ENCODE data around the gene INF2.

Gene INF2

GRCh38 chr14:104685998-104686610 lies 3.3 kb upstream of the INF2 start:
- no peak for TF ChIP-seq TEAD4 (IDR thresholded peaks at IDR 0.05)
- no peak for TF ChIP-seq MAX (IDR thresholded peaks at IDR 0.05)
- TF ChIP-seq USF1 (IDR thresholded peaks at IDR 0.05), result no peak
- TF ChIP-seq EP300 (IDR thresholded peaks at IDR 0.05; ENCODE audit: borderline replicate concordance), result no peak

GRCh38 chr14:104686624-104687517 lies 2.5 kb upstream of the INF2 start:
- TF ChIP-seq EP300 (IDR thresholded peaks at IDR 0.05; ENCODE audit: borderline replicate concordance) (no peak), TAF1 (IDR thresholded peaks at IDR 0.05; ENCODE audit: low read depth) (no peak), CREB1 (IDR thresholded peaks at IDR 0.05; ENCODE audit: low read depth) (no peak), TCF12 (IDR thresholded peaks at IDR 0.05; ENCODE audit: low read depth) (no peak), ZBTB7A (IDR thresholded peaks at IDR 0.05; ENCODE audit: low read depth) (no peak), NFIC (IDR thresholded peaks at IDR 0.05) (no peak), FOXM1 (IDR thresholded peaks at IDR 0.05; ENCODE audit: borderline replicate concordance, low read depth) (no peak), EGR1 (IDR thresholded peaks at IDR 0.05) (no peak)

- TF ChIP-seq YY1 (IDR thresholded peaks at IDR 0.05; ENCODE audit: low read depth) (no peak), USF1 (IDR thresholded peaks at IDR 0.05) (peak; percentile 30; the same call in 1 of the 2 replicates), CEBPB (IDR thresholded peaks at IDR 0.05) (no peak), TCF12 (IDR thresholded peaks at IDR 0.05; ENCODE audit: low read depth) (peak; percentile 83), EGR1 (IDR thresholded peaks at IDR 0.05) (no peak), TAF1 (IDR thresholded peaks at IDR 0.05; ENCODE audit: low read depth) (peak; percentile 36; the same call in 1 of the 2 replicates), RAD21 (IDR thresholded peaks at IDR 0.05; ENCODE audit: low read depth) (peak; percentile 11; the same call in 1 of the 2 replicates), ZBTB7A (IDR thresholded peaks at IDR 0.05; ENCODE audit: low read depth) (peak; percentile 92), FOXM1 (IDR thresholded peaks at IDR 0.05; ENCODE audit: borderline replicate concordance, low read depth) (peak; percentile 35; the same call in 1 of the 2 replicates), CREB1 (IDR thresholded peaks at IDR 0.05; ENCODE audit: low read depth) (no peak), MAX (IDR thresholded peaks at IDR 0.05) (peak; percentile 68), NFIC (IDR thresholded peaks at IDR 0.05) (peak; percentile 91), EP300 (IDR thresholded peaks at IDR 0.05; ENCODE audit: borderline replicate concordance) (no peak; the same call in 1 of the 2 replicates), TEAD4 (IDR thresholded peaks at IDR 0.05) (peak; percentile 90)
- TF ChIP-seq, protein P1, sequence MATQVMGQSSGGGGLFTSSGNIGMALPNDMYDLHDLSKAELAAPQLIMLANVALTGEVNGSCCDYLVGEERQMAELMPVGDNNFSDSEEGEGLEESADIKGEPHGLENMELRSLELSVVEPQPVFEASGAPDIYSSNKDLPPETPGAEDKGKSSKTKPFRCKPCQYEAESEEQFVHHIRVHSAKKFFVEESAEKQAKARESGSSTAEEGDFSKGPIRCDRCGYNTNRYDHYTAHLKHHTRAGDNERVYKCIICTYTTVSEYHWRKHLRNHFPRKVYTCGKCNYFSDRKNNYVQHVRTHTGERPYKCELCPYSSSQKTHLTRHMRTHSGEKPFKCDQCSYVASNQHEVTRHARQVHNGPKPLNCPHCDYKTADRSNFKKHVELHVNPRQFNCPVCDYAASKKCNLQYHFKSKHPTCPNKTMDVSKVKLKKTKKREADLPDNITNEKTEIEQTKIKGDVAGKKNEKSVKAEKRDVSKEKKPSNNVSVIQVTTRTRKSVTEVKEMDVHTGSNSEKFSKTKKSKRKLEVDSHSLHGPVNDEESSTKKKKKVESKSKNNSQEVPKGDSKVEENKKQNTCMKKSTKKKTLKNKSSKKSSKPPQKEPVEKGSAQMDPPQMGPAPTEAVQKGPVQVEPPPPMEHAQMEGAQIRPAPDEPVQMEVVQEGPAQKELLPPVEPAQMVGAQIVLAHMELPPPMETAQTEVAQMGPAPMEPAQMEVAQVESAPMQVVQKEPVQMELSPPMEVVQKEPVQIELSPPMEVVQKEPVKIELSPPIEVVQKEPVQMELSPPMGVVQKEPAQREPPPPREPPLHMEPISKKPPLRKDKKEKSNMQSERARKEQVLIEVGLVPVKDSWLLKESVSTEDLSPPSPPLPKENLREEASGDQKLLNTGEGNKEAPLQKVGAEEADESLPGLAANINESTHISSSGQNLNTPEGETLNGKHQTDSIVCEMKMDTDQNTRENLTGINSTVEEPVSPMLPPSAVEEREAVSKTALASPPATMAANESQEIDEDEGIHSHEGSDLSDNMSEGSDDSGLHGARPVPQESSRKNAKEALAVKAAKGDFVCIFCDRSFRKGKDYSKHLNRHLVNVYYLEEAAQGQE (IDR thresholded peaks at IDR 0.05; ENCODE audit: low read depth), result no peak
Measured at GRCh38 chr14:104687601-104688504, 1.6 kb upstream of the INF2 start.

GRCh38 chr14:104688505-104689108 lies 811 bp upstream of the INF2 start:
- peak; percentile 39; the same call in 1 of the 2 replicates for TF ChIP-seq NFIC (IDR thresholded peaks at IDR 0.05)
- no peak for TF ChIP-seq MAX (IDR thresholded peaks at IDR 0.05)
- TF ChIP-seq USF1 (IDR thresholded peaks at IDR 0.05), result no peak

DNA sequence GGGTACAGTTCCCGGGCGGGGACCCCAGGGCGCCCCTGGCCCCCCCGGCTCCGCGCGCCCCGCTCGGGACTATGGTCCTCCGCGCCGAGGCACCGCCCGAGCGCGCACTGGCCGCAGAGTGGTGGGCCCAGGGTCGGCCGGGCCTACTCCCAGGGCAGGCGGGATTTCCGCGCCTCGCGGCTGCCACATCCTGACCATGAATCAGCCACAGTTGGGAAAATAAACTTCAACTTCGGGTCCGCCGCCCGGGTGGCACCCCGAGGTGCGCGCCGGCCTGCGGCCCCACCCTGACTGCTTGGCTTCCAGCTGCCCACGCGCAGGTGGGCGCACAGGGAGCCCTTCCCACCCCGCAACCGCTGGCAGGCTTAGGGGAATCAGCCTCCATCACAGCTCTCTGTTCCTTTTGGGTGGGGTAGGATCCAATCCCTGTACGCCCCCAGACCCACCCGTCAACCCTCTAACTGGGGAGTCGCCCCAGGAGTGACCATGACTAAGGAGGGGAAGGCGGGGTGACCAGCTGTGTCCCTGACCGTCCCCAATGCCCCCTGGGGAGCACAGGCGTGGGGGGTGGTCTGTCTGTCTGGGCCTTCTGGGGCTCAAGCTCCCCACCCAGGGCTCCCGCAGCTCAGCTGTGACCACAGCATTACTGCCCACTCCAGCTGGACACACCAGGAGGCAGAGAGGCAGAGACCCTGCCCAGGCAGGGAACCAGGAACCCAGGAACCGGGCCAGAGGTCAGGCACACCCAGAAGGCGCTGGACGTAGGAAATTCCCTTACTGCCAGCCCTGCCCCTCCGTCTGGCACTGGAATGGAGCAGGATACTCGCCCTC lies 678 bp downstream of the INF2 start:
- TF ChIP-seq FOXM1 (IDR thresholded peaks at IDR 0.05; ENCODE audit: borderline replicate concordance, low read depth), result no peak
- TF ChIP-seq EGR1 (IDR thresholded peaks at IDR 0.05), result peak; percentile 53; the same call in 1 of the 2 replicates
- no peak for TF ChIP-seq EP300 (IDR thresholded peaks at IDR 0.05; ENCODE audit: borderline replicate concordance)
- TF ChIP-seq CREB1 (IDR thresholded peaks at IDR 0.05; ENCODE audit: low read depth), result no peak
- TF ChIP-seq TCF12 (IDR thresholded peaks at IDR 0.05; ENCODE audit: low read depth), result peak; percentile 40; the same call in 1 of the 2 replicates
- no peak for TF ChIP-seq CEBPB (IDR thresholded peaks at IDR 0.05)
- no peak for TF ChIP-seq RAD21 (IDR thresholded peaks at IDR 0.05; ENCODE audit: low read depth)
- no peak for TF ChIP-seq TEAD4 (IDR thresholded peaks at IDR 0.05)
- TF ChIP-seq, protein P1 (IDR thresholded peaks at IDR 0.05; ENCODE audit: low read depth), result no peak
- peak; percentile 53; the same call in 1 of the 2 replicates for TF ChIP-seq ZBTB7A (IDR thresholded peaks at IDR 0.05; ENCODE audit: low read depth)
- no peak for TF ChIP-seq NFIC (IDR thresholded peaks at IDR 0.05)
- TF ChIP-seq USF1 (IDR thresholded peaks at IDR 0.05), result no peak
- TF ChIP-seq YY1 (IDR thresholded peaks at IDR 0.05; ENCODE audit: low read depth), result no peak
- TF ChIP-seq TAF1 (IDR thresholded peaks at IDR 0.05; ENCODE audit: low read depth), result no peak
- TF ChIP-seq MAX (IDR thresholded peaks at IDR 0.05), result 0 out of 2 replicates have a peak, but pooled peaks have one; percentile 9

Data from Ishikawa (cell line).